Measurements from ENCODE around the gene ZNF580. TPM values are rescaled to one million over a fixed set of nuclear protein-coding genes. Genes with fewer than 3 reads are reported as not detected.

Gene ZNF580
- polyA plus RNA-seq (ENCODE audit: insufficient read depth in 1 of 5, insufficient read length in 5 of 5, low replicate concordance in 1 of 5) = 10 to 100 TPM; 32.1 to 56.3 (median 38.3) TPM
- long read RNA-seq, donor 1, transcript ZNF580-202 (1 exons, 1,707 nt) = minor isoform, 32 of 76 reads
- long read RNA-seq, donor 1, transcript ZNF580-201 (2 exons, 1,261 nt) = major isoform, 43 of 76 reads
- long read RNA-seq, donor 1, partial matches to known transcripts = 0 of 76 reads
- long read RNA-seq, donor 1, other reads (novel, unspliced or antisense) = 0 of 76 reads
- long read RNA-seq, donor 2, transcript ZNF580-202 (1 exons, 1,707 nt) = minor isoform, 9 of 31 reads
- long read RNA-seq, donor 2, transcript ZNF580-201 (2 exons, 1,261 nt) = major isoform, 22 of 31 reads
- long read RNA-seq, donor 2, partial matches to known transcripts = 0 of 31 reads
- long read RNA-seq, donor 2, other reads (novel, unspliced or antisense) = 0 of 31 reads
- long read RNA-seq, donor 3, transcript ZNF580-202 (1 exons, 1,707 nt) = minor isoform, 26 of 63 reads
- long read RNA-seq, donor 3, transcript ZNF580-201 (2 exons, 1,261 nt) = major isoform, 36 of 63 reads
- long read RNA-seq, donor 3, partial matches to known transcripts = 0 of 63 reads
- long read RNA-seq, donor 3, other reads (novel, unspliced or antisense) = 0 of 63 reads
- long read RNA-seq, donor 4, transcript ZNF580-201 (2 exons, 1,261 nt) = major isoform, 23 of 42 reads
- long read RNA-seq, donor 4, transcript ZNF580-202 (1 exons, 1,707 nt) = minor isoform, 17 of 42 reads
- long read RNA-seq, donor 4, partial matches to known transcripts = 0 of 42 reads
- long read RNA-seq, donor 4, other reads (novel, unspliced or antisense) = 0 of 42 reads
- long read RNA-seq, donor 5, transcript ZNF580-201 (2 exons, 1,261 nt) = major isoform, 22 of 45 reads
- long read RNA-seq, donor 5, transcript ZNF580-202 (1 exons, 1,707 nt) = minor isoform, 21 of 45 reads
- long read RNA-seq, donor 5, partial matches to known transcripts = 0 of 45 reads
- long read RNA-seq, donor 5, other reads (novel, unspliced or antisense) = 0 of 45 reads
- long read RNA-seq, donor 6, transcript ZNF580-202 (1 exons, 1,707 nt) = minor isoform, 18 of 64 reads
- long read RNA-seq, donor 6, transcript ZNF580-201 (2 exons, 1,261 nt) = major isoform, 46 of 64 reads
- long read RNA-seq, donor 6, partial matches to known transcripts = 0 of 64 reads
- long read RNA-seq, donor 6, other reads (novel, unspliced or antisense) = 0 of 64 reads
- long read RNA-seq, donor 7, transcript ZNF580-201 (2 exons, 1,261 nt) = major isoform, 33 of 44 reads
- long read RNA-seq, donor 7, transcript ZNF580-202 (1 exons, 1,707 nt) = minor isoform, 11 of 44 reads
- long read RNA-seq, donor 7, partial matches to known transcripts = 0 of 44 reads
- long read RNA-seq, donor 7, other reads (novel, unspliced or antisense) = 0 of 44 reads
- long read RNA-seq, donor 8, transcript ZNF580-201 (2 exons, 1,261 nt) = major isoform, 9 of 15 reads
- long read RNA-seq, donor 8, transcript ZNF580-202 (1 exons, 1,707 nt) = minor isoform, 6 of 15 reads
- long read RNA-seq, donor 8, partial matches to known transcripts = 0 of 15 reads
- long read RNA-seq, donor 8, other reads (novel, unspliced or antisense) = 0 of 15 reads

GRCh38 chr19:55640577-55641425 is at the start of gene ZNF580:
Gene ZNF580, plus strand, starts transcription at chr19:55641002. Its CDS starts 1,507 bp downstream, at chr19:55642509.
- DNase-seq = peak; percentile 60 to 71

DNA sequence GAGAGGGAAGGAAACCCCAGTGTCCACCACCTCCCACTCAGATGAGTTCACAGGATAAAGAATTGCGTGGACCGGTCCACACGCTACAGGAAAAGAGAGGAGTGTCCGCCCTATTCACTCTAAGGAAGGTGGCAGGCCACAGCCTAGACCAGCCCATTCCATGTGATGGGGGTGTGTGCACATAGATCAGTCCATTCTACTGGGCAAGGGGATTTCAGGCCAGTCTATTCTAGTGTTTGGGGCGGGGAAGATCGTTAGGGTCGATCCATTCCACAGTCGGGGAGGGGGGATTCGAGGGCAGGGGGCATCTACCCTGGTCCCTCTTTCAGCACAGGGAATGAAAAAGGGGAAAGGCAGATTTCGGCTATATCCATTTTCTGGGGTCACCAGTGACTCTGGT is 49.2 kb upstream of the ZNF580 start:
- DNase-seq = no peak

GRCh38 chr19:55592391-55593090 is 48.3 kb upstream of the ZNF580 start:
- DNase-seq = no peak

DNA sequence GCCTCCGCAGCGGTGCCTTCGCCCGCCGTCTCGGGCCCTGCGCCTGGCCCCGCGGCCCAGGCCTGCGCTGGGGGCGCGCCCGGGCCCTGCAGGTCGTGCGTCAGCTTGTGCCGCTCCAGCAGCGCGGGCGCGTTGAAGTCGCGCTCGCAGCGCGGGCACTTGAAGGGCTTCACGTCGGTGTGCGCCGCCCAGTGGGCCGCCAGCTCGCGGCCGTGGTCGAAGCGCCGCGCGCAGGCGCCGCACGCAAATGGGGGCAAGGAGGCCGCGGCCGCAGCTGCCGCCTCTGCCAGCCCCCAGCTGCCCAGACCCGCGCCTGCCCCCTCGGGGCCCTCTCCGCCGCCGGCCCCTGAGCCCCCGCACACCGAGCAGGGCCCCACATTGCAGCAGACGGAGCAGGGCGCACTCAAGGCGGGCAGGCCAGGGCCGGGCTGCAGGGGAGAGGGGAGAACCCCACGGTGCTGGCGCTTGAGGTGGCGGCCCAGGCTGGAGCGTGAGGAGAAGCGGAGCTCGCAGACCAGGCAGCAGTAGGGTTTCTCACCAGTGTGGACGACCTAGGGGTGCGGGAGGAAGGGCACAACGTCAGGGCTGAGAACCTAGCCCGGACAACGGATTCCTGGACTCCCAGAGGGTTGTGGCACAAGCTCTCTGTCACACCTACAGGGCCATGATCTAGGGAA is 47.6 kb upstream of the ZNF580 start:
- DNase-seq = no peak

- no peak for DNase-seq
Measured at GRCh38 chr19:55594996-55595545, 45.7 kb upstream of the ZNF580 start.

DNA sequence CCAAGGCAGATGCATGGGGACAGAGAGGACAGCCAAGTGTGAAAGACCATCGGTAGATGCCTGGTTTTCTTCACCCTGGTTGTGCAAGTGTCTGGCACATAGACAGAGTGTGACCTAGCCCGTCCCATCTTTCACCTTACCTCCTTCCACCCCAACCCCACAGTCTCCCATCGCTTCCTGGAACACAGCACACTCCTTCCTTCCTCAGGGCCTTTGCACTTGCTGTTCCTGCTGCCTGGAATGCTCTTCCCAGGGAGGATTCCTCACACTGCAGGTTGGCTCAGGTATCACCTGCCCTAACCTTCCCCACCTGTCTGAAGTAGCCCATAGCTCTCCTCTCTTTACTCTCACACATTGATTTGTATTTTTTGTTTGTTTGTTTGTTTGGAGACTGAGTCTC is 44.5 kb upstream of the ZNF580 start:
- no peak for DNase-seq

GRCh38 chr19:55597501-55597921 is 43.3 kb upstream of the ZNF580 start:
- no peak for DNase-seq

DNA sequence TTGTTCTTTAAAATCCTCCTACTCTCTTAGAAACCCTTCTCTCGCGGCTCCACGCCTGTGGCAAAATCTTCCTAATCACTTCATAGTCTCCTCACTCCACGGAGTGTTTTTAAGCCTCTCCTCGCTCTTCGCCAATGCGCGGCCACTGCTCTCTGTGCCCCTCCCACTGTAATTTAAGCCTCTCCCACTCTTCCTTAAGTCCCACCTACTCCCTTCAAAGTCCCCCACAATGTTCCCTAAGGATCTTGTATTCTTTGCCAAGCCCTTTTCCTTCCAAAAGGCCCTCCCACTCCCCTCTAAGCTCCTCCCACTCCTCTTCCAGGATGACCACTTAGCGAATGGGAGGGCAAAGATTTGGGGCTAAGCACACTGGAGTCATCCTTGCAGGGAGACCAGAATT is 42.8 kb upstream of the ZNF580 start:
- no peak for DNase-seq

GRCh38 chr19:55598719-55599467 is 41.9 kb upstream of the ZNF580 start:
- peak; percentile 86 to 87 for DNase-seq

GRCh38 chr19:55599468-55599841 is 41.3 kb upstream of the ZNF580 start, which contains the start of gene FIZ1:
Gene FIZ1, minus strand, starts transcription at chr19:55599517. Its CDS starts 1,652 bp downstream, at chr19:55597865.
- DNase-seq = peak; percentile 99

GRCh38 chr19:55599842-55600661 is 40.8 kb upstream of the ZNF580 start, which contains the start of gene ZNF524:
Gene ZNF524, plus strand, starts transcription at chr19:55600288. Its CDS starts 1,825 bp downstream, at chr19:55602113.
- DNase-seq = peak; percentile 97 to 99

DNA sequence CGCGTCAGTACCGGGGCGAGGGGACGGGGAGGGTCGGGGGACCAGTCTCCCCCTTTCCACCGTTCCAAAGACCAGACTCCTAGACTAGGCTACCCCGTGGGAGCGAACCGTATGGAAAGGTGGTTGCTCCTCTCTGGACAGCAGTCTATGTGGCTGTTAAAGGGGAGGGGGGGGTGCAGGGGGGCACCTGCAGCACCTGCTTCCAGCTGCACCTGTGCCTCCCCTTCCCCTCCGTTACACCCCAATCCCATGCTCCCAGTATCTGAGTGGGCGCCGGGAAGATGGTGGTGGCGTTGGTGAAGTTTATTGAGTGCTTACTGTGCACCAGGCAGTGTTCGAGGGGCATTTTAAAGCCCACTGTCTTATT is 40.2 kb upstream of the ZNF580 start:
- no peak for DNase-seq

DNA sequence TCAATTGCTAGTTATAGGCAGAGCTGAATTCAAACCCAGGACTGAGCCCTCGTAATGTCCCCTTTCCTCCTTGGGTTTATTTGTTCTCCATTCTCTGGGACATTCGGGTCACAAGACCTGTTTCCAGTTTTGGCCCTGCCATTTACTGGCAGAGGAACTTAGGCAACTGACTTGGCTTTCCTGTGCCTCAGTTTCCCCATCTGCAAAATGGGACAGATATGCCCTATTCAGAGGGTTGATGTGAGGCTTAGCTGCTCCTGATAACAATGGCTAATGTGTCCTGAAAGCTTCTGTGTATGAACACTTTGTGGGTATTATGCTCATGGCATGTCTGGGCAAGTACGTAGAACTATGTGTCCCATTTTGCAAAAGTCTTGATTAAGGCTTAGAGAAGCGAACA is 39.7 kb upstream of the ZNF580 start:
- no peak for DNase-seq

DNA sequence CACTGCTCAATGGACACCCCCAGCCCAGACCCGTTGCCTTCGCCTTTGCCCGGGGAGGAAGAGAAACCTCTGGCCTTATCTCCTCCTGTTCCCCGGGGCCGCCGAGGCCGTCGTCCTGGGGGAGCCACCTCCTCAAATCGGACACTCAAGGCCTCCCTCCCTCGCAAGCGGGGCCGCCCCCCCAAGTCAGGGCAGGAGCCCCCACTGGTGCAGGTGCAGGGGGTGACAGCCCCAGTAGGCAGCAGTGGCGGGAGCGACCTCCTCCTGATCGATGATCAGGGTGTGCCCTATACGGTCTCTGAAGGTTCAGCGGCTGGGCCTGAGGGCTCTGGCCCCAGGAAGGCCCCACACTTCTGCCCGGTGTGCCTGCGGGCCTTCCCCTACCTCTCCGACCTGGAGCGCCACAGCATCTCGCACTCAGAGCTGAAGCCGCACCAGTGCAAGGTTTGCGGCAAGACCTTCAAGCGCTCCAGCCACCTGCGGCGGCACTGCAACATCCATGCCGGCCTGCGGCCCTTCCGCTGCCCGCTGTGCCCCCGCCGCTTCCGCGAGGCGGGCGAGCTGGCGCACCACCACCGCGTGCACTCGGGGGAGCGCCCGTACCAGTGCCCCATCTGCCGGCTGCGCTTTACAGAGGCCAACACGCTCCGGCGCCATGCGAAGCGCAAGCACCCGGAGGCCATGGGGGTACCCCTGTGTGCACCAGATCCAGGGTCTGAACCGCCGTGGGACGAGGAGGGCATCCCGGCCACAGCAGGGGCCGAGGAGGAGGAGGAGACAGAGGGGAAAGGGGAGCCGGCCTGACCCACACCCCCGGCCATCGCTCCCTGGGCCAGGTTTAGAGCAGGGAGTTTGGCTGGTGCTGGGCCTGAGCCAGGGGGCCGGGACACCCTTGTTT is 38.4 kb upstream of the ZNF580 start:
- no peak for DNase-seq

DNA sequence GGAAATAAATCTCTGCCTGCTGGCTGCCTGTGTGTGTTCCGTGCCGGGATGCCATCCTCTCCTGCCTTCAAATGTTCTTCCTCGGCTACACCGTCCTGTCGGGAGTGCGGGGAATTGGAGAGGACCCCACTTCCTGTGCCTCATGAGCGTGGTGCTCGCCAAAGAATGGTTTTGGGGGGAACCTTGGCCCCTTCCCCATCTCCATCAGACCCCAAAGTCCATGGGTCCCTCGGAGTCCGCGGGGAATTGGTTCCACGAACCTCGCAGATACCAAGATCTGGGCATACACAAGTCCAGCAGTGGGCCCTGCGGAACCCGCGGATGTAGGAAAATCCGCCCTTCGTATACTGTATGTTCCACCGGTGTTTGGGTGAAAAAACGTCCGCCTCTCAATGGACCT is 37.7 kb upstream of the ZNF580 start:
- no peak for DNase-seq
